ENCODE results near the gene GANC.
"Not testable (repeated sequence)": the region's sequence is repeated elsewhere in the genome, so short reads cannot be mapped to it uniquely, and the experiment has no call there.

Gene GANC

GRCh38 chr15:42272939-42273899 is at the start of gene GANC, which contains the start of gene TMEM87A:
TSS of gene GANC (plus strand) at chr15:42273201. CDS start at chr15:42274482, 1,281 bp downstream.
TSS of gene TMEM87A (minus strand) at chr15:42273433. CDS start at chr15:42273398, 35 bp downstream.
- DNase-seq (ENCODE audit: low read depth) = peak; percentile 96

- no peak for DNase-seq (ENCODE audit: low read depth)
Observed at GRCh38 chr15:42226648-42227047, 46.4 kb upstream of the GANC start.

GRCh38 chr15:42228036-42228435 is 45.0 kb upstream of the GANC start:
- no peak for DNase-seq (ENCODE audit: low read depth)

GRCh38 chr15:42228981-42229380 is 44.0 kb upstream of the GANC start:
- DNase-seq (ENCODE audit: low read depth) = not testable (repeated sequence)

- no peak for DNase-seq (ENCODE audit: low read depth)
Observed at GRCh38 chr15:42231088-42231487, 41.9 kb upstream of the GANC start.

- no peak for DNase-seq (ENCODE audit: low read depth)
Observed at GRCh38 chr15:42232606-42233005, 40.4 kb upstream of the GANC start.

- no peak for DNase-seq (ENCODE audit: low read depth)
Observed at GRCh38 chr15:42233107-42233506, 39.9 kb upstream of the GANC start.

GRCh38 chr15:42239528-42240182 is 33.3 kb upstream of the GANC start:
- DNase-seq (ENCODE audit: low read depth) = no peak

- DNase-seq (ENCODE audit: low read depth) = no peak
Observed at GRCh38 chr15:42240823-42241222, 32.2 kb upstream of the GANC start.

GRCh38 chr15:42253300-42253699 is 19.7 kb upstream of the GANC start:
- DNase-seq (ENCODE audit: low read depth) = no peak

- DNase-seq (ENCODE audit: low read depth) = no peak
Observed at GRCh38 chr15:42264795-42265194, 8.2 kb upstream of the GANC start.

GRCh38 chr15:42267286-42267685 is 5.7 kb upstream of the GANC start:
- DNase-seq (ENCODE audit: low read depth) = no peak

- no peak for DNase-seq (ENCODE audit: low read depth)
Observed at GRCh38 chr15:42270551-42270950, 2.5 kb upstream of the GANC start.

- no peak for DNase-seq (ENCODE audit: low read depth)
Observed at GRCh38 chr15:42270996-42271395, 2.0 kb upstream of the GANC start.

- peak; percentile 39 for DNase-seq (ENCODE audit: low read depth)
Observed at GRCh38 chr15:42273900-42274701, 1.1 kb downstream of the GANC start.

GRCh38 chr15:42274702-42274989 is 1.6 kb downstream of the GANC start:
- DNase-seq (ENCODE audit: low read depth) = no peak

- no peak for DNase-seq (ENCODE audit: low read depth)
Observed at GRCh38 chr15:42275780-42276391, 2.9 kb downstream of the GANC start.

- no peak for DNase-seq (ENCODE audit: low read depth)
Observed at GRCh38 chr15:42276762-42277161, 3.8 kb downstream of the GANC start.

GRCh38 chr15:42279234-42279723 is 6.3 kb downstream of the GANC start:
- DNase-seq (ENCODE audit: low read depth) = no peak

GRCh38 chr15:42282344-42282743 is 9.3 kb downstream of the GANC start:
- no peak for DNase-seq (ENCODE audit: low read depth)

GRCh38 chr15:42282926-42283325 is 9.9 kb downstream of the GANC start:
- no peak for DNase-seq (ENCODE audit: low read depth)

GRCh38 chr15:42283671-42284070 is 10.7 kb downstream of the GANC start:
- DNase-seq (ENCODE audit: low read depth) = no peak
